Posterior vena cava (tissue), 2 donors: Measurements from ENCODE around the gene SPINT2. TPM values are rescaled to one million over a fixed set of nuclear protein-coding genes. Genes with fewer than 3 reads are reported as not detected.
"Not testable (repeated sequence)": the region's sequence is repeated elsewhere in the genome, so short reads cannot be mapped to it uniquely, and the experiment has no call there.

Source experiments
- DNase-seq: peaks from one replicate; pipeline ENCODE4 v3.0.0-alpha.2; 2020; ENCODE audit warnings: low spot score
- intact Hi-C, 2 donors: fragments of 100-400 bp; cut with DNase I; formaldehyde crosslinking; loops; one replicate each; pipeline versions ENCODE4 v1.14.1 to v1.14.2; 2022 to 2023
- total RNA-seq, 2 donors: library from RNA; stranded (reverse); fragmentation: NEBNext Ultra II Directional; extraction: Animal tissue kit (Norgen Biotek cat#: 25700); gene quantifications; one replicate each; pipeline ENCODE4 v1.2.1, GENCODE V29; 2021
- donor health status: DM: yes; HTN: yes; CAD: no.
- donor health status: DM: yes; HTN: yes; CAD: no.

SPINT2 gene
- total RNA-seq, 2 donors from 2014 or later: 25.1 to 39.7 TPM

DNA sequence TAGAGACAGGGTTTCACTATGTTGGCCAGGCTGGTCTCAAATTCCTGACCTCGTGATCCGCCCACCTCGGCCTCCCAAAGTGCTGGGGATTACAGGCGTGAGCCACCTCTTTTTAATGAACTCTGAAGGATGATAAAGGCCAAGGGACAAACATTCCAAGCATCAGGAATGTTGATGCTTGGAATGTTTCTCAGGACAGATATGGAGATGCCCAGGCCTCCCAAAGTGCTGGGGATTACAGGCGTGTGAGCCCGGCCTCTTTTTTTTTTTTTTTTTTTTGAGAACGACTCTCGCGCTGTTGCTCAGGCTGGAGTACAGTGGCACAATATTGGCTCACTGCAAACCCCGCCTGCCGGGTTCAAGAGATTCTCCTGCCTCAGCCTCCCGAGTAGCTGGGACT, 2.4 kb upstream of the SPINT2 start:
- DNase-seq: not testable (repeated sequence)
- intact Hi-C loops: loop anchor here in 1 of 2 donors (1.0 kb wide), 1 partner anchor 29 kb away; no protein-coding TSS in a partner anchor

DNA sequence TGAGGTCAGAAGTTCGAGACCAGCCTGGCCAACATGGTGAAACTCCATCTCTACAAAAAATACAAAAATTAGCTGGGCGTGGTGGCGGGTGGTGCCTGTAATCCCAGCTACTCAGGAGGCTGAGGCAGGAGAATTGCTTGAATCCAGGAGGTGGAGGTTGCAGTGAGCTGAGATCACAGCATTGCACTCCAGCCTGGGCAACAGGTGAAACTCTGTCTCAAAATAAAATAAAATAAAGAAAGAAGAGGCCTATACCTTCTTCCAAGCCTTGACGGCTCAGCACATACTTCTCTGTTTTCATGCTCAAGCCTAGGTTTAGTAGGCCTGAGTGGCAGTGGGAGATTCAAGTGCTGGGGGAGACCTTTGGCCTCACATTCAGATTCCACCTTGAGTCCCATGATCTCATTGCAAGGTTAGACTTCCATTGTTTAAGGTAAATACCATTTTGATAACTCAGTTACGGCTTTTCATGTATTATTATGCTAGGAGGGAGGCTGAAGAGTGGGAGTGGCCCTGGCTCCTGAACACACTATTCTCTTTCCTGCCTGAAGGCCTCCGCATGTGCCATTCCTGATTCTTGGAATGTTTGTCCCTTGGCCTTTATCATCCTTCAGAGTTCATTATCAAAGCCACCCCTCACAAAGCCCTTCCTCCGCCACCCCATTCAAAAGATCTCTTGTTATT, 1.6 kb upstream of the SPINT2 start:
- intact Hi-C loops: no loop called here

GRCh38 chr19:38263689-38264485, 486 bp upstream of the SPINT2 start:
- intact Hi-C loops: no loop called here
- DNase-seq: peak; percentile 85

More for the DNA sequence above, 1.6 kb upstream of the SPINT2 start:
- no peak for DNase-seq

- intact Hi-C loops: no loop called here
- no peak for DNase-seq
These were observed 964 bp downstream of the SPINT2 start for GRCh38 chr19:38265213-38265861.

DNA sequence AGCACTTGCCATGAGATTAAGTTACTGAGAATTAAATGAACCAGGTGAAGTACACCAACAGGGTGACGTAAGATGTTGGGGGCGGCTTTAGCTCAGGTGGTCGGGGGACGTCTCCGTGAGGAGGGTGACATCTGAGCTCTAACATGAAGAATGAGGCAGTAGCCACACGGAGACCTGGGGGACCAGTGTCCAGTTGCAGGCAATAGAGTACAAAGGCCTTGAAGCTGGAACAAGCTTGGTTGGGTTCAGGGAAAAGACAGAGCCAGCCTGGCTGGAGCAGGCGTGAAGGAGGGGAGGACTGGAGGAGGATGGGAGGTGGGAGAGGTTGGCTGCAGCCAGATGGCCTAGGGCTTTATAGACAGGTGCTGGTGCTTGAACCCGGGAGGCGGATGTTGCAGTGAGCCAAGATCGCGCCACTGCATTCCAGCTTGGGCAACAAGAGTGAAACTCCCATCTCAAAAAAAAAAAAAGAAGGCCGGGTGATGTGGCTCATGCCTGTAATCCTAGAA, 1.6 kb downstream of the SPINT2 start:
- intact Hi-C loops: no loop called here
- no peak for DNase-seq

- DNase-seq: no peak
- intact Hi-C loops: no loop called here
These were observed 2.7 kb downstream of the SPINT2 start for GRCh38 chr19:38266981-38267597.

DNA sequence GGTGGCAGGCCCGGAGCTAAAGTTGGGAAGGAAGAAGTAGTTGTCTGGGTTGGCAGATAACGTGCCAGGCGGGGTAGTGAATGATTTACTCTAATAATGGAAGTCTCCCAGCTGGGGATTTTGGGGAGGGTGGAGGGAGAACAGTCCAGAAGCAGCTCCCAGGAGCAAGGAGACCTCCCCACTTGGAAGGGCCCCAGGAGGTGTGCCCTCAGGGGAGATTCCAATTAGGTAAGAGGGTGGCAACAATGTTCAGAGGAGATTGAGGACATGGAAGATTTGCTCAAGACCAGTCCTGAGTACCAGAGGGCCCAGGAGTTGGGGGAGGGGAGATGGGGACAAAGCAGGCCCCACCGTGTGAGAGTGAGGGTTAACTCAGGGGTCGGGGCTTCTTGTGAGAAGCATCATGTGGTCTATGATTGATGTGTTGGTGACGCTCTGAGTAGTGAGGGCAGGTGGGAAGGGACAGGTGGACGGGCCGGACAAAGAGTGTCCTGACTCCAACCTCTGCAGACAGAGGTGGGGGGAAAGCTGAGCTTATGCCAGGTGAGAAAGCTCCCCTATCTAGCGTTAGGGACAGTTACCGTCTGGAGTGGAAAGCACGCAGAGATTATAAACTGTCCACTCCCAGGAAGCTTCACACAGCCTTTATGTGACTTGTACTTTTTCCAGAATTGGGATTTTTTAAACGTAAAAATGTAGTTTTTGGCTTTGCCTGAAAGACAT, 3.5 kb downstream of the SPINT2 start:
- no peak for DNase-seq
- intact Hi-C loops: no loop called here

GRCh38 chr19:38268539-38268938, 4.2 kb downstream of the SPINT2 start:
- DNase-seq: no peak
- intact Hi-C loops: no loop called here

GRCh38 chr19:38270587-38271167, 6.3 kb downstream of the SPINT2 start:
- intact Hi-C loops: no loop called here
- no peak for DNase-seq

DNA sequence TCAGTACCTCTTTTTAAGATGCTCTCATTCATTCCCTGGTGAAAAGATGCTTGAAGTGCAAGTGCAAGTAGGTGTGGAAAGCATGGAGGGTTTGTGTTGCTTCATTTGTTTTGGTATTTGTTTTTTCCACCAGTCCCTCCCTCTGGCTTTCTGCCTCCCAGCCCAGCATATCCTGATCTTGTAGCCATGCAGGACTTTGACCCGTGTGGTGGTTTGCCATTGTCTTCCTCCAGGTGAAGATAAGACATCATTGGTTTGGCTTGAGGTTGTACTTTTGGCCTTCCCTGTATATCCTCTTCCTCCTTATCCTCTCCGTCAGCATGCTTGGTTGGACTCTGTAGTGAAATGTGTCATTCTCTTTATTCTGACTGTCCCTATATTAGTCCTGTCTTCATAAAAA, 9.1 kb downstream of the SPINT2 start:
- intact Hi-C loops: no loop called here
- no peak for DNase-seq

DNA sequence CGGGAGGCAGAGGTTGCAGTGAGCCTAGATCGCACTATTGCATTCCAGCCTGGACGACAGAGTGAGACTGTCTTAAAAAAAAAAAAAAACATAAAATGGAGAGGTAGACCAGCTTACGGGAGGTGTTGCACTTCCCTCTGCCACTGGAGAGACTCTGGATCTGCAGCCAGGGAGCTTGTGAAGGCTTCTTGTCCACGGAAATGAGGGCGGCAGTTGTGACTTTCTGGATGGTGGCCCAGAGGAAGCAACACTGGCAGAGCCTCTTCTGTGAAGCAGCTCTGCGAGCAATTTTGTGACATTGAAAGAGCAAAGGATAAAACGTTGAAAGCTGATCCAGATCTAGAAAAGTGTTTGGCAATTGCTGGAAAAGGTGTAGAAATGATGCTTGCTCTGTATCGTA, 10.4 kb downstream of the SPINT2 start:
- DNase-seq: no peak
- intact Hi-C loops: loop anchor here in 1 of 2 donors (1.0 kb wide), 1 partner anchor 17 kb away; no protein-coding TSS in a partner anchor

GRCh38 chr19:38276942-38277517, 12.7 kb downstream of the SPINT2 start:
- DNase-seq: no peak
- intact Hi-C loops: no loop called here

- DNase-seq: no peak
- intact Hi-C loops: no loop called here
These were observed 13.2 kb downstream of the SPINT2 start for GRCh38 chr19:38277549-38277948.

- DNase-seq: peak; percentile 91
- intact Hi-C loops: no loop called here
These were observed 13.8 kb downstream of the SPINT2 start for GRCh38 chr19:38277969-38278680.

DNA sequence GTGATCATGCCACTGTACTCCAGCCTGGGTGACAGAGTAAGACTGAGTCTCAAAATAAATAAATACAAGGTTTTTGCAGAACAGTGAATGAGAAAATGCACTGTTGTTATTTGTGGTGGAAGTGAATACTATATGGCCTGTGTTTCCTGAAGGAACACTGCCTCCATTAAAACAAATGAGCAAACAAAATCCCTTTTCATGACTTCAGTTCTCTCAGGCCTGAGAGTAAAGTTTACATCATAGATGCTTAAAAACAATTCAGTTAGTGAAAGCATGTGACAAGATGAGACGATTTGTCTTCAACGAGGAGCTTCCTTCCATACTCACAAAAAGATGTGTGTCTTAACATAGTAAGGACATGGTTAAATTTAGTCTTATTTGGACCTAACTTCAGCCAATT, 14.4 kb downstream of the SPINT2 start:
- no peak for DNase-seq
- intact Hi-C loops: no loop called here

- intact Hi-C loops: no loop called here
- no peak for DNase-seq
These were observed 15.9 kb downstream of the SPINT2 start for GRCh38 chr19:38280030-38280921.
